GM21619 (cell line): ENCODE results near the gene PAK5.
A peak's percentile ranks its signal among the peaks of the same experiment; 100 is the strongest.

Experiments used
- ATAC-seq: cut with Tn5 transposase; IDR thresholded peaks from one replicate; pipeline ENCODE4 v1.9.1; 2021; ENCODE audit not compliant: unreplicated experiment

PAK5 gene

DNA sequence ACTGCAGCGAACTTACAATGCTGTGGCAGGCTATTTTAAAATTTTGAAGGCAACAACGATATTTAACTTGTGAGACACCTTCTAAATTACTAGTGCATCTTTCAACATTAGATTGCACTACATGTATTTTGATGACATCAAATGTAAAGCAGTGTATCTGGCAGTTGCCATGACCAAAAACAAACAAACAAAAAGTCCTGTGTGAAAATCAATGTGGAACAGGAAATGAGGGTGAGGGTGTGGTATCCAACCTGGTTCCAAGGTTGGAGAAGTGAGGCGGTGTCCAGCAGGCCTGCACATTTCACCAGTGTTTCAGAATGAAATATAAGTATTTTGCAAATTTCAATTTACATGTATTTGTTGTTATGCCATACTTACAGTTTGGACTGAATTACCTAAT lies 212.5 kb downstream of the PAK5 start:
- no peak for ATAC-seq

DNA sequence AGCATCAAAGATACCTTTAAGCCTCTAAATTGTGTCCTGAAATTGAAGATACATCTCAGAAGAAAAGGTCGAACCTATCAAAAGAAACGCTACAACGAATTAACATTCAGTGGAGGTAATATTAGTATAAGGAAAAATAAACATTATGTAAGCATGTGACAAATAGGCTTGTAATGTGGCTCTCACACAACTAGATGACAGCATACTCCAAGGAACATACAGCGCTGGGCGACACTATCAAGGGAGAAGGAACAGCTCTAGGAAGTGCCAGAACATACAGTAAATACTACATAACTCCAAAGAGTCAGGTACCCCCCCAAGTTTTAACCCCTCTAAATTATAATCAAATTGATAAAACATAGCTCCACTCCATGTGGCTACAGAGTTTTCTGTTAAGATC lies 220.9 kb downstream of the PAK5 start:
- ATAC-seq, result no peak

DNA sequence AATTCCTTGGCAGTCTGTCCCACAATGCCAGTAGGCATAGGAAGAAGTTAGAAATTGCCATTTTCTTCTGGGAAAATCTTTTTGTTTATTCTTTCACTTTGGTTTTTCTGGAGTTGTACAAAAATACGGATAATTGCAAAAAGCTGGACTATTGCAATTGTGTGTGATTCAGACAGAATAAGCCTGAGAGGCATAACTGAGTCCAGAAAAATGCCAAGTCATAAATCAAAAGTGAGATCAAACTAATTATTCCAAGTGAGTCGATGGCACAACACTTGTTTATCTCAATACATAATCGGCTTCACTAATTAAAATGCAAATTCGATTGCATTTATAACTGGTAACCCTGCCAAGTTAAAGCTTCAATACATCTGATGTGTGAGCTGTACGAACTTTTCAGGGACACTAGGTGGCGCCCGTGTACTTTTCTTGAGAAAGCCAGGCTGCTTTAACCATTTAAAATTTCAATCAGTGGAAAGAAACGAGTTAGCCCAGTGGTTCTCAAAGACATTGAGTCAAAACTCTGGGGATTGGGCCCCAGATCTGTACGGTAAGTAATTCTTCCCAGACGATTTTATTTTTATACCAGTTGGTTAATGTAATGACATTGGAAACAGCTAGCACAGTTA lies 221.9 kb downstream of the PAK5 start:
- peak; percentile 40 for ATAC-seq

DNA sequence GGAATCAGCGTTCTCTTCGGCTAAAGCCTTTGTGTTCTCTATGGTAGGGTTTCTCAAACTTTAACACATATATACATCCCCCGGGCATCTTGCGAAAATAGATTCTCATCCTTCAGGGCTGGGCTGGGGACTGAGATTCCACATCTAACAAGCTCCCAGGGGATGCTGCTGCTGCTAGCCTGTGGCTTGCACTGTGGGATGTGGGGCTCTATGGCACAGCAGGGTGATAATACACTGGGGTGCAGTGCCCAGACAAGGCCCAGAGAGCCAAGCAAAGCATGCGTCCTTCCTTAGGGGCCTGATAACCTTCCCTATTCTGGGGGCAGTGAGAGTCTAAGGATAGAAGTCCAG lies 222.4 kb downstream of the PAK5 start:
- ATAC-seq, result peak; percentile 7

DNA sequence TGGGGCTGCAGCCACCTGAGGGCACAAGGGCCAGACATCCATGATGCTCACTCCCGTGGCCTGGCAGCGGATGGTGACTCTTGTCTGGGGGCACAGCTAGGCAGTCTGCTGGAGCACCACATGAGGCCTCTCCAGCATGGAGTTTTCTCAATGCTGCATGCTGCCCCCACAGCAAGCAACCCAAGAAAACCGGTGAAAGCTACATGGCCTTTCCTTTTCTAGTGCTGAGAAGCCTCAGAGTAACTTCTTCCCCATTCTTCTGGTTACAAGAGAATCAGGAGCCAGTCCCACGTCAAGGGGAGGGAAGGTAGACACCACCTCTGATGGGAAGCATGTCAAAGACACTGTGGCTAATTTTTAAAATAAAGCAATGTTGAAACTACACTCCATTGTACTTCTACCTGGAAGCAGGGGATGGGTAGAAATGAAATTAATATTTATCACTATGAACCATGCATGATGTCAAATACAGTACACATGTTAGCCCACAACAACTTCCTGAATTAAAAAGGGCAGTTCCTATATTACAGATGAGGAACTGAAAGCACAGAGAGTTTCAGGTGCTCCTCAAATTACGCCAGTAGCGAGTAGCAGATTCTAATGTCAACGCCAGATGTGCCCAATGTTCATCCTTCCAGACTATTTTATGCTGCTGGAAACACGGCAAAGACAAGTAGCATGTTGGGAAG lies 223.0 kb downstream of the PAK5 start:
- ATAC-seq, result peak; percentile 98

DNA sequence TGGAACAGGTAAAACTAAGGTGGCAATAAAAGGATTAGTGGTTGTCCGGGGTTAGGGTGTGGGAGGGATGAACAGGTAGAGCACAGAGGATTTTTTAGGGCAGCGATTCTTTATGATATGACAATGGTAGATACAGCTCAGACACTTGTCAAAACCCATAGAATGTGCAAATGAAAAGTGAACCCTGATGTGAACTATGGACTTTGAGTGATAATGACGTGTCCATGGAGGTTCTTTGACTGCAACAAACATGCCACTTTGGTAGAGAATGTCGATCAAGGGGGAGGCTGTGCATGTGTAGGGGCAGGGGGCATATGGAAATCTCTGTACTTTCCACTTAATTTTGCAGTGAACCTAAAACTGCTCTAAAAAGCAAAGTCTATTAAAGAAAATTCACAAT lies 223.8 kb downstream of the PAK5 start:
- no peak for ATAC-seq

DNA sequence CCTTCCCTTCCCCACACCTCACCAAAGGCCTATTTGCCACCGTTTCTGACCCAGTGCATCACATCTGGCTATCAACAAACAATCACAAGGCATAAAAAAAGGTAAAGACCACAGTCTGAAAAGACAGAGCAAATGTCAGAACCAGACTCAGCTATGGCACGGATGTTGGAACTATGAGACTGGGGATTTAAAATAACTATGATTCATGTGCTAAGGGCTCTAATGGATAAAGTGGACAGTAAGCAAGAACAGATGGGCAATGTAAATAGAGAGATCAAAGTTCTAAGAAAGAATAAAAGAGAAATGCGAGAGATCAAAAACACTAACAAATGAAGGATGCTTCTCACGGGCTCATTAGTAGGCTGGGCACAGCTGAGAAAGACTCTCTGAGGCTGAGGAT lies 225.0 kb downstream of the PAK5 start:
- ATAC-seq, result no peak

DNA sequence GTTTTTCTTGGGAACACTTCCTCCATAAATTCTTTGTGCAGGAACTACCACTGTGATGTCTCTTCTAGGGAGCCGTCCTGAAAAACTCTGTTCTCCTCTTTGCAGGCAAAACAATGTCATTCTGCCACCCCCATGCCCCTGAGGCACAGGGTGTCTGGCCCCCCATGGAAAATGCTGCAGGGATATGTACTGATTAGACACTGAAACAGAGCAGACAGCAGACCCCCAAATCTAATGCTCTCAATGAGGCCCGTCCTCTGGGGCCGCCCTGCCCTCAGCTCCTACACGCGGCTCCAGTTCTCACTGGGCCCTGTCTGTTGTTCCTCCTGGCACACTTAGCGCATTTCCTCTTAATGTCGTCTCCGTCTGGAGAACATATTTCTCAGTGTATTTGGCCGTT lies 227.0 kb downstream of the PAK5 start:
- ATAC-seq, result no peak

DNA sequence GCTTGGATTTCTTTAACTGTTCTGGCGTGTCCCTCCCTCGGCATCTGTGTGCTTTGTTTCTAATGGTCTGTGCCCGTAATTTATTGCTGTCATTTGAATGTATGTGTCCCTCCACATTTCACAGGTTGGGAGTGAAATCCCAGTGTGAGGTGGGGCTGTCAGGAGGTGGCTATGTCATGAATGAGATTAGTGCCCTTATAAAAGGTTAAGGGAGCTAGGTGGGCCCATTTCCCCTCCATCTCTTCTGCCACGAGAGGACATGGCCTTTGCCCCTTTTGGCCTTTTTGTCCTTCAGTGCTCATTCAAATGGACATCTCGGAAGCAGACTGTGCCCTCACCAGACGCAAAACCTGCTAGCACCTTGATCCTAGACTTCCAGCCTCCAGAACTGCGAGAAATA lies 228.2 kb downstream of the PAK5 start:
- ATAC-seq, result no peak

DNA sequence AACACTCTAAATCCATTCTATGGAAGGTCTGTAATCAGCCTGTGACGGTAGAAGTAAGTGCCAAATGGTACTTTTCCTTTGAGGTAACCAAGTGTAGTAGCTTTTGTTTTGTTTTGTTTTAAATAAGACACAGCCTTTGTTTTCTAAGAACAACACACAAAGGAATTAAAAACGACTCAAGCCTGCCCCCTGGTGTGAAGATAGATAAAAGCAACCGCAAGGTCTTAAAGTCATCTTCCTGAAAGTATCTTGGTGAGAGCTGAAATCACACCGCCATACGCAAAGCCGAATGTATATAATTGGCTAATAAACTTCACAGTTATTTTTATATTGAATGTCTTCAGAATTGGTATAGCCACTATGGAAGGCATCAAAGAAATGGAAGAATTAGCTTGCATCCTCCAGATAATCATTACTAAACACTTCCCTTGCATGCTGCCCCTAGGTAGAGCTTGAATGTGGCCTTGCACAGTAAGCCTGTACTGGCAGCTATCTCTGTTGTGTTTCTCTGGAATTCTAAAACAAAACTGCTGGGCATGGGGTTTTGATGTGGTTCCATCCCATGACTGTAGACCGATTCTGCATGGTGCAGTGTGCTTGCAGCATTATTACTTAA lies 228.9 kb downstream of the PAK5 start:
- ATAC-seq, result peak; percentile 59

DNA sequence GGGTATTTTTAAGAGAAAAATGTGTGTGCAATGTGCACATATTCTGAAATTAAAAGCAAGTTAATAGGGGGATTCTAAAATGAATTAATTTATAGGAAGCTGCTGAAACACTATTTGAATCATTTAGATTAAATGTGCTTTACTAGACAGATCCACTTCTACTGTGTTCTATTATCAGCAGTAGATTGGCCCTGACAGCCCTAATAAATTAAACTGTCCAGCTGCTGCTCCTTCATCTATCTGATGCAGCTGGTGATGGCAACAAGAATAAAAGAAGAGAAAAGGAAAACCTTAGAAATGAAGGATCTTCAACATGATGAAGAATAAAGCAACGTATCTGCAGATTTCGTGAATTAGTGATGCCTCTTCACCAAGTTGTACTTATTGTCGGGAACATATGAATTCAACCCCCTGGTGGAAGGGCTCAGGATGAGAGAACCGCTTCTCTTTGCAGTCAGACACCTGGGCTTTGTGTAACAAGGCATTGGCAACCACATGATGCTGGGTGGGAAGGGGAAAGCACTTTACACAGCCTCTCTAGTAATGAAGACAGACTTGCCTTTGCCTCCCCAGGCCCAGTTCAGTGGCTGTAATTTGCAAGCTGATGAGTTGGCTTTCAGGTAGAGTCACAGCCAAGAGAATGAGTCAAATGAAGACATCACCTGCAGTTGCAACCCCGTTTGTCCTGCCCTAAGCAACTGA lies 230.1 kb downstream of the PAK5 start:
- ATAC-seq, result no peak

DNA sequence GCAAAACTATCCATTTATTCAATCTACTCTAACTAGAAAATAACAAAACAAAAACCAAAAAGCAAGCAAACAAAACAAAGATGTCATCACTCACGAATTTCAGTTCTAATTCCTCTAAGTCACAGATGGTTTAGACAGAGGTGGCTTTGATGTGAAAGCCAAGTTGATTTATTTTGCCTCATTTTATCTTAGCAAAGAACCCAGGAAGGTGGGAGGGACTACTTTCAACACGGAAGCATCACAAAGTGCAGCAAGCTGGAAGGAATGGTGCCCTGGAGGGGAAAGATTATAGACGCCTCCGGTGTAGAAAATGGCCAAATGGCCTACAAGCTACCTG lies 236.1 kb downstream of the PAK5 start:
- no peak for ATAC-seq

DNA sequence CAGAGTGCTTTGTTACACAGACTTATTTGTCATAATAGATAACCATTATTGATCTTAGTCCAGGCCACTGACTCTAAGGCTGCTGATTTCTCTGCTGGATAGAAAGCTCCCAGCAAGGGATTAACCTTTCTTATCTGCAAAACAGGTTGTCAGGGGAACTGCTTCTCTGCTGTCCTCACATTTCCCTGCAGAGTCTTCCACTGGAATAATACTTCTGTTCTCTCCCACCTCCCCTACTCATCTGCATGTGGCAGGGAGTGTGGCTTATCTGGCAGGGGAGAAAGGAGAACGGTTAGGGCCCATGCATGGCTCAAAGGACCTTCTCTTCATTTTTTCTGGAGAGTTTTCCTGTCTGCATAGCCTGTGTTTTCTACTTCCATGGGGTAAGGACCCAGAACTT lies 238.3 kb downstream of the PAK5 start:
- no peak for ATAC-seq

DNA sequence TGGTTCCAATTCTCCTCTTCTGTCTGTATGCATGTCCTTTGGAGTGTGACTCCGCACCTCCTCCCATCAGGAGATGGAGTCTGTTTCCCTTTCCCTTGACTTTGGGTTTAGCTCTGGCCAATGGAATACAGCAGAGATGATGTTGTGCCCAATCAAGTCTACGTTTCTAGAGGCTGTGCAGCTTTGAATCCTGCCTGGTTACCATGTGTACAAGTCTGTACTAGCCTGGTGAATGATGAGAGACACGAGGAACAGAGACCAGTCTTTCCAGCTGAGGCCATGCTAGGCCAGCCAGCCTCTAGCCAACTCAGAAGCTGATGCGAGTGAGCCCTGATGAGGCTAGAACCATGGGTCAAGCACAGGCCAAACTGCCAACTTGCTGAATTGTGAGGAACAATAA lies 241.3 kb downstream of the PAK5 start:
- ATAC-seq, result no peak

DNA sequence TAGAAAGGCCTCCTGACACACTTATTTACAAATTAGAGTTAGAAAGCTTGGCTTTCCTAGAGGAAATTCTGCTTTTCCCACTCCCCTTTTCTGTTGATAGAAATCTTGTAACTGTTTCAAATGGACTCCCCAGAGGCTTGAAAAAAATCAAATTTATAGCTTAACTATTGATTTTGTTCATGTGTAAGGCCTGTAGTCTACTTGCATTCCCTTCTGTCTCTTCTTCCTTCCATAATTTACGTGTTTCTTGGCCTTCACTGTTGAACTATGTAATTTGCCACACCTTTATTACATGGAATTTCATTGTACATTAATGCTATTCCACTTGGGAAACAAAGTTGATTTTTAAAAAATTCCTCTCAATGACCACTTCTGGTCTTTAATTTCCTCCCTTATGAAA lies 243.1 kb downstream of the PAK5 start:
- no peak for ATAC-seq

DNA sequence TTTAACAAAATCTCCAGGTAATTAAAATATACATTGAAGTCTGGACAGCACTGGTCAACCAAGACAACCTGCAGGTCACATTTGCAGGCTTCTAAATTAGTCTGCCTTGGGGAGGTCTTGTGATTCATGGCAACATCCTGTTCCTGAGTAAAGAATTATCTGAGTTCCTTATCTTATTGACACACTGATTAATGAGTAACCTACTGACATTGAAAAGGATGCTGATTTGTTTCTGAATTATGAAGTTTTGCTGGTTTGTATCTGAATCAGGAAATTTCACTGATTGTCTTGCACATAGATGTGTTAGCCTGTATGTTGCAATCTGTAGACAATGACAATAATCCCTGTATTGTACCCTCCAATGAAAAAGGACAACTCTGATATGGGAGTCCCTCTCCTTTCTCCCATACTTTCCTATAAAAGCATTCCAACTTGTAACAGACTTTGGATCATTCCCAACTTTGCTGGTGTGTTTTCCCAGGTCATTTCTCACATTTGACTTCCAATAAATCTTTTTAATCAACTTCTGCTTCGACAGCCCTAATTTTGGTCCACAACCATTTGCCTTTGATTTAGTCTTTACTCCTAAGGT lies 244.5 kb downstream of the PAK5 start:
- ATAC-seq, result no peak

DNA sequence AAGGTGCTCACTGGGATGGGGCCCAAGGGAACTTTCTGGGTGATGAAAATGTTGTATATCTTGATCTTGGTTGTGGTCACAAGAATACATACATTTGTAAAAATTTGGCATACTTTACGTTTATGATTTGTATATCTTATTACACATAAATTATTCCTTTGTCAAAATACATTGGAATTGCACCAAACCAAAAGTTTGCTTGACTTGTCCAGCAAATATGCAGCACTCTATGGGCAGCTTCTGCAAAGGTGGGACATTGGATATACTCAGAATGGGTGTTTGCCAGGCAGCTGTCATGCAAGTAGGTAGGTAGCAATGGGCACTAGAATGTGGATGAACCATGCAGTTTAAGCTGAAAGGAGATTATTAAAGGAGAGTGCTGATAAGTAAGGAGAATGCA lies 246.5 kb downstream of the PAK5 start:
- no peak for ATAC-seq

DNA sequence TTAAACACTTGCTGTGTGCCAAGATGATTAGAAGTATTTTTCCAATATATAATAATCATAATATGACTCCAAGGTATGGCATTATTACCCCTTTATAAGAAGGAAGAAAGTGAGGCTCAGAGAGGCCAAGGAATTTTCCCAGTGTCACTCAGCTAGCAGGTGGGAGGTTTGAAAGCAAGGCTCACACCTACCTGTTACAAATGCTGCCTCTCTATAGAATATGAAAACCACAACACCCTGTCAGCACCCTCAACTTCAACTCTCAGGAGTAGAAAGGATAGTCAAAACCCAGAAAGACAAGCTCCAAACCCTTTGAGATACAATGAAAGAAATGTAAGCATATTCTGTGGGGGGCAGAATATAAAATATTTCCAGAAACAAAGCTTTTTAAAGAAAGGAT lies 247.8 kb downstream of the PAK5 start:
- no peak for ATAC-seq

DNA sequence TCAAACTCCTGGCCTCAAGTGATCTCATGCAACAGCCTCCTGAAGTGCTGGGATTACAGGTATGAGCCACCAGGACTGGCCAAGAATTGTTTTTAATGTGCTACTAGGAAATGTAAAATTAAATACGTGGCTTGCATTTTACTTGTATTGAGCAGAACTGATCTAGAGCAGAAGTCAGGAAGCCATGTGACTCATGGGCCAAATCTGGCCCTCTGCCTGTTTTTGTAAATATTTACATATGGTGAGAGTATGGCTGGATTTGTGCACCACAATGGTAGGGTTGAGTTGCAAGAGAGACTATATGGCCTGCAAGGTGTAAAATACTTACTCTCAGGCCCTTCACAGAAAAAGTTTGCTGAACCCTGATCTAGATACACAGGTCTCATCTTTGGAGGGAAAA lies 248.7 kb downstream of the PAK5 start:
- ATAC-seq, result no peak

DNA sequence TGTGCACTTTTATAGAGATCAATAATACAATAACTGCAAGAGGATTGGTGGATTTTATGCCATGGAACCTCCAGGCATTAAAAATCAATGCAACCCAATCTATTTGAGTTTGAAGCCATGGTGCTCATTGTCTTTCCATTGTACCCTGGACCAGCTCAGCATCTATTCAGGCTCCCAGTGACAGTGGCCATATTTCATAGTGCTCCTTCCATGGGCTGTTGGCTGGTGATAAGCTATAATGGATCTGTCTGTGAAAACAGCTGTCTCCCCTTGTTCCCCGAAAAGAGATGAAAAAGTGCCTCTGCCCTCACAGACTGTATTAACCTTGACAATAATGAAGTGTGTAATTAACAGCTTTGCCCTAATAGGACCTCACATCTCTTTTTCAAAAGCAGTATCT lies 250.2 kb downstream of the PAK5 start:
- no peak for ATAC-seq

DNA sequence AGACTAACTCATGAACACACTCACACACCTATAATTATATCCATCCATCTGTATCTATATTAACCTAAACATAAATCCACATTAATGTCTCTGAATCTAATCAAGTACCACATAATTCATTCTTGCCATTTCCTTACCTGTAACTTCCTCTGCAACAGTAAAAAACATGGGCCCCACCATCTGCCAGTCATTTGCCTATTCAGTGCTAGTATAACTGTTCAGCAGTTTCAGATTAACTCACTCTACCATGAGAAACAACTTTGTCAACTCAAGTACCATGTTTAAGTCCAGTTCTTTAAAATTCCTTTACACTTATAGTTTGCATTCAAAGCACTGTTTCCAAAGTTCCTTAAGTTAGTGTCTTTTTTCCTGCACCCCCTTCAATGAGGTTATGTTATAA lies 255.7 kb downstream of the PAK5 start:
- ATAC-seq, result no peak

DNA sequence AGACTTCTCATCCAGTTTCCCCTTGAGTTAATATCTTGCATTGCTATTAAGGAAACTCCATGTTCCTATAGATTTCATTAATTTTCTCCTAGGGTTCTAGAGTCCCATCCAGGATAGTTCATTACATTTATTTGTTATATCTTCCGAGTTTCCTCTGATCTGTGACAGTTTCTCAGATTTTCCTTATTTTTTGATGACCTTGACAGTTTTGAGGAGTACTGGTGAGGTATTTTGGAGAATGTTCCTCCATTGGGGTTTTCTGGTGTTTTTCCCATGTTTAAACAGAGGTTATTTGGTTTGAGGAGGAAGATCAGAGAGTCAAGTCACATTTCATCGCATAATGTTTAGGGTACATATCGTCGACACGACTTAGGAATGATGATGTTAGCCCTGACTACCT lies 256.7 kb downstream of the PAK5 start:
- no peak for ATAC-seq
